SK-N-SH (cell line): ENCODE data around the gene LRRC10B. TPM values are rescaled to one million over a fixed set of nuclear protein-coding genes. Genes with fewer than 3 reads are reported as not detected.
A peak's percentile ranks its signal among the peaks of the same experiment; 100 is the strongest.

Experiments used
- CTCF ChIA-PET: fragments of 300-600, 350-600 bp; formaldehyde crosslinking; extraction: SDS; loops from one replicate; lab custom pipeline; 2021; lab: Yijun Ruan, JAX
- POLR2A ChIA-PET: fragments of 350-600 bp; sonication (Branson Sonifier 250); formaldehyde crosslinking; extraction: SDS; loops from one replicate; lab custom pipeline; 2020; ENCODE audit warnings: antibody characterized with exemption, inconsistent platforms; lab: Yijun Ruan, JAX
- DNase-seq: peaks from one replicate; pipeline ENCODE4 v3.0.0; 2012
- H2AFZ ChIP-seq: fragments of 200-600 bp; sonication (generic); 2 replicates; pipeline ENCODE4 v1.8.1; 2016; ENCODE audit warnings: antibody characterized with exemption, mild to moderate bottlenecking, low read depth
- H3F3A ChIP-seq: fragments of 200-600 bp; sonication (generic); replicated peaks from 2 replicates; pipeline ENCODE3; 2016; ENCODE audit warnings: antibody characterized with exemption, mild to moderate bottlenecking; ENCODE audit not compliant: insufficient read depth
- H3K27ac ChIP-seq, 2 experiments: fragments of 200-500 bp in 1 of 2; fragments of 200-600 bp in 1 of 2; sonication (Bioruptor generic) in 1 of 2; sonication (generic), shearing (Covaris generic) in 1 of 2; 2 replicates each; pipeline versions ENCODE4 v1.5.1 to v1.6.1; 2014 to 2016; ENCODE audit warnings: low read depth in 2 of 2, inconsistent platforms in 1 of 2, low read length in 1 of 2, mild to moderate bottlenecking in 1 of 2, mixed read lengths in 1 of 2
- H3K27me3 ChIP-seq: fragments of 200-600 bp; sonication (generic), shearing (Covaris generic); 2 replicates; pipeline ENCODE4 v1.6.1; 2016; ENCODE audit warnings: mixed run types; ENCODE audit not compliant: insufficient read depth
- H3K36me3 ChIP-seq, 2 experiments: fragments of 200-500 bp in 1 of 2; fragments of 200-600 bp in 1 of 2; sonication (Bioruptor generic) in 1 of 2; sonication (generic) in 1 of 2; replicated peaks in 1 of 2; 2 replicates each; pipeline versions ENCODE3 to v1.5.1; 2014 to 2016; ENCODE audit warnings: low read length in 1 of 2, mild to moderate bottlenecking in 1 of 2; ENCODE audit not compliant: insufficient read depth in 2 of 2, control insufficient read depth in 1 of 2
- H3K4me1 ChIP-seq, 2 experiments: fragments of 200-500 bp in 1 of 2; fragments of 200-600 bp in 1 of 2; sonication (Bioruptor generic) in 1 of 2; sonication (generic), shearing (Covaris generic) in 1 of 2; 2 replicates each; pipeline versions ENCODE4 v1.5.1 to v1.6.1; 2014 to 2016; ENCODE audit warnings: low read depth in 1 of 2, low read length in 1 of 2, mixed run types in 1 of 2; ENCODE audit not compliant: insufficient read depth in 2 of 2, control insufficient read depth in 1 of 2
- H3K4me2 ChIP-seq: fragments of 200-600 bp; sonication (generic), shearing (Covaris generic); 2 replicates; pipeline ENCODE4 v1.6.1; 2017; ENCODE audit warnings: mixed run types
- H3K4me3 ChIP-seq, 2 experiments: fragments of 200-500 bp in 1 of 2; fragments of 200-600 bp in 1 of 2; sonication (Bioruptor generic) in 1 of 2; sonication (generic), shearing (Covaris generic) in 1 of 2; 2 replicates each; pipeline versions ENCODE4 v1.5.1 to v1.8.1; 2014 to 2016; ENCODE audit warnings: low read depth in 2 of 2, inconsistent platforms in 1 of 2, low read length in 1 of 2, mild to moderate bottlenecking in 1 of 2, mixed read lengths in 1 of 2, moderate library complexity in 1 of 2
- H3K79me2 ChIP-seq: fragments of 200-600 bp; sonication (generic); 2 replicates; pipeline ENCODE4 v1.8.1; 2017; ENCODE audit warnings: mild to moderate bottlenecking; ENCODE audit not compliant: insufficient read depth
- H3K9ac ChIP-seq: fragments of 200-600 bp; sonication (generic); 2 replicates; pipeline ENCODE4 v1.6.1; 2017; ENCODE audit warnings: mixed run types
- H3K9me2 ChIP-seq: fragments of 200-600 bp; sonication (generic); 2 replicates; pipeline ENCODE4 v1.6.1; 2017; ENCODE audit warnings: mixed run types
- H3K9me3 ChIP-seq: fragments of 200-600 bp; sonication (generic); 2 replicates; pipeline ENCODE4 v1.6.1; 2017; ENCODE audit warnings: mixed run types, mild to moderate bottlenecking, moderate library complexity
- H4K20me1 ChIP-seq: fragments of 200-600 bp; sonication (generic); 2 replicates; pipeline ENCODE4 v1.6.1; 2017; ENCODE audit warnings: mild to moderate bottlenecking, mixed run types; ENCODE audit not compliant: insufficient read depth
- CHD2 ChIP-seq: fragments of 150-350 bp; IDR thresholded peaks from 2 replicates; pipeline ENCODE4 v1.6.1; 2018; ENCODE audit warnings: low read length; ENCODE audit not compliant: partially characterized antibody
- CTCF ChIP-seq: fragments of 200-600 bp; sonication (generic); IDR thresholded peaks from 2 replicates; pipeline ENCODE4 v1.6.1; 2017; ENCODE audit warnings: antibody characterized with exemption, mild to moderate bottlenecking, moderate library complexity
- FOXJ3 ChIP-seq: sonication (generic); formaldehyde crosslinking; IDR thresholded peaks from 2 replicates; pipeline ENCODE4 v1.5.1; 2020; ENCODE audit warnings: mild to moderate bottlenecking, missing genetic modification reagents
- FOXM1 ChIP-seq: IDR thresholded peaks from 2 replicates; pipeline ENCODE4 v1.4.0; 2012; ENCODE audit warnings: low read depth, mild to moderate bottlenecking
- GATA2 ChIP-seq: sonication (generic); formaldehyde crosslinking; IDR thresholded peaks from 2 replicates; pipeline ENCODE4 v1.5.0; 2020; ENCODE audit warnings: mild to moderate bottlenecking, missing genetic modification reagents
- MAX ChIP-seq: IDR thresholded peaks from 2 replicates; pipeline ENCODE4 v1.4.0; 2012; ENCODE audit warnings: low read depth
- MXI1 ChIP-seq: IDR thresholded peaks from 2 replicates; pipeline ENCODE4 v1.6.1; 2012; ENCODE audit warnings: mild to moderate bottlenecking, low read depth, low read length, improper control_type of control experiment
- NFIC ChIP-seq: IDR thresholded peaks from 2 replicates; pipeline ENCODE4 v1.4.0; 2012; ENCODE audit warnings: borderline replicate concordance
- RCOR1 ChIP-seq: fragments of 150-350 bp; IDR thresholded peaks from 2 replicates; pipeline ENCODE4 v1.6.1; 2017; ENCODE audit warnings: antibody characterized with exemption, low read length
- REST ChIP-seq: IDR thresholded peaks from 2 replicates; pipeline ENCODE4 v1.6.1; 2012; ENCODE audit warnings: mild to moderate bottlenecking, low read depth, low read length, moderate library complexity
- SIN3A ChIP-seq: IDR thresholded peaks from 2 replicates; pipeline ENCODE4 v1.6.1; 2012; ENCODE audit warnings: low read depth, mild to moderate bottlenecking, low read length, moderate library complexity, borderline replicate concordance
- SMC3 ChIP-seq: IDR thresholded peaks from 2 replicates; pipeline ENCODE4 v1.6.1; 2012; ENCODE audit warnings: low read depth, low read length, improper control_type of control experiment
- ZBTB33 ChIP-seq: IDR thresholded peaks from 2 replicates; pipeline ENCODE4 v1.4.0; 2012; ENCODE audit warnings: low read depth, borderline replicate concordance
- WGBS: methylation state at CpG from one replicate; pipeline ENCODE4 v1.1.6; 2017; ENCODE audit warnings: low lambda C conversion rate; 5-methylcytosine and 5-hydroxymethylcytosine counted together
- polyA plus RNA-seq, 3 experiments: library from polyadenylated mRNA; depleted of rRNA; stranded (reverse); fragments of >200 nt; gene quantifications; 2 replicates each; pipeline ENCODE4 v1.2.3, GENCODE V29; 2012
- TF ChIP-seq, protein P1 (sequence below): fragments of 150-350 bp; IDR thresholded peaks from 2 replicates; pipeline ENCODE4 v1.6.1; 2017; ENCODE audit warnings: antibody characterized with exemption, low read length, low read depth, borderline replicate concordance

LRRC10B gene
- polyA plus RNA-seq, 1 of the 3 experiments (the other 2 are of a cell fraction), result not detected

DNA sequence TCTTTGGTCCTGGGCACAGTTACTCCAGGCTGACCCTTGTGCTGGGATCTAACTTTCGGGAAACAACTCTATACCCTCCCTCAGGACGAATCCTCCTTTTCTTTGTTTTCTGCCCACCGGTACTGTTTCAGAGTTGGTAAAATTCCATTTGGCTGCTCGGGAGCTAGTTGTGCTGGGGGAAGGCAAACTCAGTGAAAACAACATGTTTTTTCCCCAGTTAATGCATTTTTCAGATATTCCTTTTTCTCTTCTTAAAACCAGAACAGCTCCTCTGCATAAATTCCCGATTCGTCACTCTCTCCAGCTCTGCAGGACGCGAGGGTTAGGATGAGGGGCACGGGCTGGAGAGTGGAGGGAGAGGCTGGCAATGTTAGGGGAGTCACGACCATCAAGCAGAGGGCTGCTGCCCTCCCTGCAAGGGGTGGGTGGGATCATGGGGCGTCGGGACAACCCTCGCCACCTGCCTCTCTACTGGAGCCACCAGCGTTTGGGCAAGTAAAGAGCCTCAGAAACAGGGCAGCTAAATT is 31.3 kb downstream of the LRRC10B start:
- Histone ChIP-seq H3K27ac (peak overlapping the region in 1 of 2 experiments; percentile 88; a peak in 2 of 4 replicates), H3K36me3 (no peaks in the 10 kb centered on the region), H3F3A (no peaks in the 10 kb centered on the region), H4K20me1 (no peaks in the 10 kb centered on the region), H3K4me1 (peaks cover 0 to 80% of the 10 kb centered on the region in 2 experiments; a peak in 2 of 4 replicates), H3K9me2 (no peaks in the 10 kb centered on the region), H3K79me2 (no peaks in the 10 kb centered on the region), H3K4me3 (no peak overlapping the region), H2AFZ (no peak overlapping the region), H3K4me2 (no peak overlapping the region), H3K27me3 (no peaks in the 10 kb centered on the region), H3K9me3 (no peaks in the 10 kb centered on the region), H3K9ac (no peak overlapping the region)
- no peak for TF ChIP-seq FOXM1
- TF ChIP-seq MAX, result no peak
- no peak for TF ChIP-seq FOXJ3 (CRISPR knock-in tag)
- TF ChIP-seq CTCF, result no peak
- no peak for TF ChIP-seq CHD2
- no peak for DNase-seq
- ChIA-PET POLR2A (interaction anchor here (1.3 kb wide), 1 partner anchor 9 kb away, joined by 3 read pairs; no protein-coding TSS in a partner anchor), CTCF (interaction anchor here (0.7 to 2.6 kb wide), 9 partner anchors 13 to 94 kb away, joined by 3 to 10 read pairs (median 5); partner anchors contain the start of gene LRRC10B)
- 73% methylated on average over 14 of the region's 14 CpGs for WGBS

GRCh38 chr11:61540528-61540927 is 32.0 kb downstream of the LRRC10B start:
- H3K9me2 ChIP-seq, result no peaks in the 10 kb centered on the region
- H3K4me3 ChIP-seq, result no peak overlapping the region
- WGBS, result 50% methylated on average over 6 of the region's 9 CpGs
- H3K36me3 ChIP-seq, result no peaks in the 10 kb centered on the region
- H3K27me3 ChIP-seq, result no peaks in the 10 kb centered on the region
- no peaks in the 10 kb centered on the region for H3F3A ChIP-seq
- H4K20me1 ChIP-seq, result no peaks in the 10 kb centered on the region
- ChIA-PET POLR2A (interaction anchor here (1.3 kb wide), 1 partner anchor 10 kb away, joined by 3 read pairs; no protein-coding TSS in a partner anchor), CTCF (interaction anchor here (0.9 to 3.8 kb wide), 8 partner anchors 21 to 41 kb away, joined by 3 to 22 read pairs (median 7); partner anchors contain the start of gene LRRC10B)
- TF ChIP-seq, protein P1, sequence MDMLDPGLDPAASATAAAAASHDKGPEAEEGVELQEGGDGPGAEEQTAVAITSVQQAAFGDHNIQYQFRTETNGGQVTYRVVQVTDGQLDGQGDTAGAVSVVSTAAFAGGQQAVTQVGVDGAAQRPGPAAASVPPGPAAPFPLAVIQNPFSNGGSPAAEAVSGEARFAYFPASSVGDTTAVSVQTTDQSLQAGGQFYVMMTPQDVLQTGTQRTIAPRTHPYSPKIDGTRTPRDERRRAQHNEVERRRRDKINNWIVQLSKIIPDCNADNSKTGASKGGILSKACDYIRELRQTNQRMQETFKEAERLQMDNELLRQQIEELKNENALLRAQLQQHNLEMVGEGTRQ, result no peak
- TF ChIP-seq SIN3A (no peak), REST (no peak), RCOR1 (no peak), SMC3 (no peak), NFIC (no peak), ZBTB33 (no peak), GATA2 (CRISPR knock-in tag) (no peak), CTCF (no peak), MXI1 (no peak)
- H3K79me2 ChIP-seq, result no peaks in the 10 kb centered on the region
- H3K4me1 ChIP-seq, result peaks cover 0 to 73% of the 10 kb centered on the region in 2 experiments; a peak in 2 of 4 replicates
- peak overlapping the region in 1 of 2 experiments; percentile 88; a peak in 2 of 4 replicates for H3K27ac ChIP-seq
- DNase-seq, result peak; percentile 60
- H2AFZ ChIP-seq, result no peak overlapping the region
- H3K9me3 ChIP-seq, result no peaks in the 10 kb centered on the region
- H3K4me2 ChIP-seq, result no peak overlapping the region
- no peak overlapping the region for H3K9ac ChIP-seq
